ENCODE measurements around the gene PRKCA.

PRKCA gene

DNA sequence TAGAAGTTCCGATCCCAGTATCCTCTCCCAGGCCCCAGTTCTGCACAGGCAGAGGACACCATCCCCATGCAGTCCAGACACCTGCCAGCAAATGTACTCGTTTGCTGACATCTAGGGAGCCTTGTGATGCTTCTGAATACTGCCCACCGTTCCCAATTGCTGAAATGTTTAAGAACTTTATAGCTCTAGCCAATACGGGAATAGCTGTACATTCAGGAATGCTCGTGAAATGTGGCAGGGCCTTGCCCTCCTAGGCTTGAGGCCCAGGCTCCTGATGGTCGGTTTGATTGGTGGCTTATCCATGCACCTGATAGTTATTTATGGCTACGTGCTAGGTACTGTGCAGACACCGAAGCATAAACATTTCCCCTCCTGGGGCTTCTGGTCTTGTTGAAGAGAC lies 255.5 kb downstream of the PRKCA start:
- DNase-seq = no peak

DNA sequence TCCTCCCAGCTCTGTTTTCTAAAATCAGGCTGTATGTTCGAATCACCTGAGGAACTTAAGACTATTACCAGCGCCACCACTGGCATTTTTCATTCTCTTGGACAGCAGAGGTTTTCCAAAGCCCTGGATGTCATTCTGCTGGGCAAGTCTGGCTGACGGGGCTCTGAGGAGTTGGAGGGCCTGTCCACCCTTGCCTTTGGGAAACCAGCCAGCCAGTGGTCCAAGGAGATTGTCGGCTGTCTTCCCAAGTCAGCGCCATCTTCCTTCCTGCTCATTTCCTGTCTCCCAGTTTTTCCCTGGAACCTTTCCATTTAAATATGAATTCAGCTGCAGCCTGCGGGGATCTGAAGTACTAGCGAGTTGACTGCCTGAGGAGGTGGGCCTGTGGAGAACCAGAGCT lies 258.3 kb downstream of the PRKCA start:
- DNase-seq = no peak

DNA sequence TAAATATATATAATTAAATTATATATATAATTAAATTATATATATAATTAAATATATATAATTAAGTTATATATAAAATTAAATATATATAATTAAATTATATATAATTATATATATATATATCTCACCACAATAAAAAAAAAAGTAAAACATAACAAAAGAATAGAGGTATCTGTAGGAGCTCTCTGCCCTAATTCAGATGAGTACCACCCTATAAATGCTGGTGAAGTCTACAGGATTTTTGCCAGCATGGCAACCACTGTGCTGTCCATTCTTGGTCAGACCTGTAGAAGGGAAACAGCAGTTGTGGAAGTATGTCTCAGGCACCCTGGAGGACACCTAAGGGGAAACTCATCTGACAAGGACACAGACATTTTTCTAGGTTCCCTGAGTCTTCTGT lies 259.7 kb downstream of the PRKCA start:
- no peak for DNase-seq

DNA sequence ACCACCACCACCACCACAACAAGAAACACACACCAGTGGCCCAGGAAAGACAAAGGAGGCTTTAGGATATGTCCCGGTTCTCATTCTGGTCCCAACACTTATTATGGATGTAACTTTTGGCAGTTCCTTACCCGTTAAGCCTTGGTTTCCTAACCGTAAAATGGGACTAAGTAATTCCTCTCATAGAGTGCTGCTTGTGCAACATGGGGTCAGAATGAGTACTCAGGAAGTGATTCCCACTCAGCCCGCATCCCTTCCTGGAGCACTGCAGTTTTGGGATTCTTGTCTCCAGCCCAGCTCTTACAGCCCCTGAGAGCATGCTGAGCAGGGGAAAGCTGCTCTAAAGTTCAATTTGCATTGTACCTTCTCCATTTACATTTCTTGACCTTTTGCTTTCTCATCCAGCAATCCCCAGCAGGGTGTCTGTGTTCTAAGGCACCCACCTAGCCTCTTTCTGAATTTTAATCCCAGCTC lies 262.6 kb downstream of the PRKCA start:
- no peak for DNase-seq

DNA sequence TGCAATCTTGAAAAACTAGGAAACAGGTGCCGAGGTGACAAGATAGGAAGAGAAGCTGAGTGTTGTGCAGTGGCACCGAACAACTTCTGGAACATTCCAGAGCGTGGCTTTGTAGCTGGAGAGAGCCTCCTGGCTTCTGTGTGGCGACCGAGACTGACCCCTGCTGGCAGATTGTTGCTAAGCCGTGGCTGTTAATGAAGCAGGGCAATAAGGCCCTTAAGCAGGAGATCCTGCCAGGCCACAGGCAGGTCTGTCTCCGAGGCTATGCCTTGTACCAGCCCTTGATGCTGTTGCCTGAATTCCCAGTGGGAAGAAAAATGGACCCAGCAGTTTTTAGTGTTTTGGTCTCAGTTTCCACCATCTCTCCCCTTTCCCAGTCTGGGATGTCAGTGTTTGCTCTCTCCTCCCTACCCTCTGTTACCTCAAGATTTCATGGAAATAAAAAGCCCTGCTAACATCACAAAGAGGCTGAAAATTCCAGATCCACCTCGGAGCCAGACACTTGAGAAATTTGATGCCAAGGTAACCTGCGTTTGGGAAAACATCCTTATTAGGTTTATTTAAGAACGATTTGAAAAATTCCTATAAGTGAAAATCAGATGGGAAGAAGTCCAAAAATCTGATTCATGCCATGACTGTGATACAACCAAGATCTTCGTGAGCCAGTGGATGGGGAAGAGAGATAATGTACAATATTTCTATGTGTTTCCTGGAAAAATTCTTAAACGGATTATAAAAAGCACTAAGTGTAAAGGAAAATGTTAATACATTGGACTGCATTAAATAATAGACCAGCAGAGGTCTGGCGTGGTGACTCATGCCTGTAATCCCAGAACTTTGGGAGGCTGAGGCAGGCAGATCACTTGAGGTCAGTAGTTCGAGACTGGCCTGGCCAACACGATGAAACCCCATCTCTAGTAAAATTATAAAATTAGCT lies 265.1 kb downstream of the PRKCA start:
- peak; percentile 81 for DNase-seq

DNA sequence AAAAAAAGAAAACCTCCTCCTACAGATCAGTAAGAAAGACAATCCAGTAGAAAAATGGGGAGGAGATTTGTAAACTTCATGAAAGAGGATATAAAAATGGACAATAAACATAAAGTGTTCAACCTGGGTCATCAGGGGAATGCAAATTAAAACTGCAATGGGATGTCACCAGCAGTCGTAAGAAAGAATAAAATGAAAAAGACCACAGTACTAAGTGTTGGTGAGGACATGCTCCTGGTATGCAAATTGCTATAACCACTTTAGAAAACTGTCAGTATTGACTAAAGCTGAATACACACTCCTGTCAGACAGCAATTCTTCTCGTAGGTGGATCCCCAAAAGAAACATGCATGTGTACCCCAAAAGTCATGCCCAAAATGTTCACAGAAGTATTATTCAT lies 267.2 kb downstream of the PRKCA start:
- no peak for DNase-seq

DNA sequence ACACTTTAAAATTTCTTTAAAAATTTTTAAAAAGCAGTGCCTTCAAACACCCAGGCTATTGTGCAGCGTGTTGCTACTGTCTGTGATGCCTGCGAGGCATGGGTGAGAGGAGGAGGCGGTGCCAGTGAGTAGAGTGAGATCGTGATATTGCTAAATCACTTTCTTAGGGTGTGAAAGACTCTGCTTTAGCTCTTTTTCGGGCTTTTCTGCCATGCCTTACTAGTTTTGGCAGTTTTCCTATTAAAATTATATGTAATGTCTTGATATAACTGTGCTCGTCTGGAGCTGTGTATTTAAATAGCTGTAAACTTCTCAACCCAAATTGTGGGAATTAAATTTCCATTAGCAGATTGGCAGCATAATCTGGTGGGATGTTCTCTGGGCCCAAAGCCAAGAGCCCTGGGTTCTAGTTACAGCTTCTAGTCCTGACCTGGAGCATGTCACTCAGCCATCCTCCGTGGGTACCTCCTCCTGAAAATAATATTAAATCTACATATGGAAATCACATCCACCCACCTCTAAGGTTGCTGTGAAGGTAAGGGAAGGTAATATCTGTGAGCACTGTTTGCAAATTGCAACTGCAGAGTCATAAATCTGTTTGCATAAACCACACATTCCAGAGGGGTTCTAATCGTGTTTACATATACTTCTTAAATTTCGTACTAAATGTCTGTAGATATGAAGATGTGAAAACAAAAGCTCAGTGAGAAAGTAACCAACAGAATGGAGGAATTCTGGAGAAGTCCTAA lies 268.2 kb downstream of the PRKCA start:
- no peak for DNase-seq

DNA sequence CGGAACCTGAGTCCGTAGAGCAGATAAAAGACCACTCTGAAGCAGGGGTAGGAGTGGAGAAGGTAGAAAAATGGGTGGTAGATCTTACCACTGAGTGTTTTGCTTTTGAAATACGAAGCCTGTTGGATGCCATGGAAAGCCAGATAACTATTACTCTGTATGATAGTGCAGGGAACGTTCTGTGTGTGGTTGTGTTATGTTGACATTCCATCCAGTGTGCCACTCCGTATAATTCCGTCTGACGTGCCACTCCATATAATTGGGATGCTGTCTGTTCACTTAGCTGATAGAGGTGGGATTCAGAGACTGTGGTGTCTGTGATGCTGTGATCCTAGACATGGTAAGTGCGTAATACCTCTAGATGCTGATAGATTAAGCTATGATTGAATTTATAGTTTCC lies 269.3 kb downstream of the PRKCA start:
- no peak for DNase-seq

DNA sequence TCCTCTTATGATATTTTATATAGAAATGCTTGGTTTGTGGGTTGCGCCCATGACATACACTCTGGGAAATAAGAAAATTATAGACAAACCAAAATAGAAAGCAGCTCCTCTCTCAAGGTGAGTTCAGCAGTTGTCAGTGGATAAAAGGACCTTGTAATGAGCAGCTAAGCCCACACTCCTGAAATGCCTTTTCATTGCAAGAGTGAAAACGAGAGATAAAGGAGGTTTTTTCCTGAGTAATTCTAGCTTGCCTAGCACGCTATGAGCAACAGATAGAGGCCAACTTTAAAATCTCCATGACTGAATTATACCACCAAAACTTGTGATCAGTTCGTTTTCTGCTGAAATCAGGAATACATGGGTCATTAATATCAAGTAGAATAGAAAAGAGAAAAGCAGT lies 270.7 kb downstream of the PRKCA start:
- no peak for DNase-seq

DNA sequence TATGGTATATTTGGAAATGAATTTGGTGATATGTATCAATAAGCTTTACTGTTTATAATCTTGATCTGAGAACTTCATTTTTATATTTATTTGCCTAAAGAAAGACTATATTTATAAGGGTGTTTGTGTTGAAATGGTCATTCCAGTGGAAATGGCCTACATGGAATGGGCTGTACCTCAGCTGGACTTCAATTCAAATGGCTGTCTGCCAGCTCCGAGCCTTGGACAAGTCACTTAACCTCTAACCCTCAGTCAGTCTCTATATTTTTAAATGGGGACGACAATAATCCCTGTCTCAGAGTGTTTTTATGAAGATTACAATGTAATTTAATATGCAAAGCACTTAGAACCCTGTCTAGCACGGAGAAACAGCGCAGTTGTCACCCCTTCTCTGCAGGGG lies 271.7 kb downstream of the PRKCA start:
- DNase-seq = no peak

DNA sequence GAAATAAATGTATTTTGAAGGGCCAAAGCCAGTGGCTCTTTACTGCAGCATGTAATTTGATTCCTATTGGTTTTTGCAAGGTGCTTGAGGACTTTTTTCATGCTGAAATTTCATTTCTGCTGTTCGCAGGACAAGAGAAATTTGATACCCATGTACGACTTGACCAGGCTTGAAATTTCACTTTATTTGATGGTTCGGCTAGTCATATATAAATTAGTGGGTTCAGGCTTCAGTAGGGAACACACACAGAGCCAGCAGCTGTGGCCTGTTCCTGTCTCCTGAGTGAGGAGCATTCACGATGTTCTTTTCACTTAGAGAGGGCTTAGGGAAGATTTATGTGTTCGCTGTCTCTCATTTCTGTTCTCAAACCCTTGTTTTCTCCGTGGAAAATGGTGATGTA lies 274.1 kb downstream of the PRKCA start:
- DNase-seq = no peak

DNA sequence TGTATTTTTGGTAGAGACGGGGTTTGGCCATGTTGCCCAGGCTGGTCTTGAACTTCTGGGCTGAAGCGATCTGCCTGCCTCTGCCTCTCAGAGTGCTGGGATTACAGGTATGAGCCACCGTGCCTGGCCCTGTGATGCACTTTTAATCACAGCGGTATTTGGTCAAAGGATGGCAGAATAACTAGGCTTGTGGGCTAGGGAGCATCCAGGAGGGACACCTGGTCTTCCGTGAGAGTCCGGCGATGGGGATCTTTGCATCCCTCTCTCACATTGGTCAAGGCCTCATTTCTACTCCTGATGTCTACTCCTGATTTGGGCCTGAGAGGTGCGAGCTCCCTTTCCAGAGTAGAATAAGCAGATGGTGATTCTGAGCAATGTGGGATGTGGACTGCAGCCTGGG lies 274.6 kb downstream of the PRKCA start:
- no peak for DNase-seq

DNA sequence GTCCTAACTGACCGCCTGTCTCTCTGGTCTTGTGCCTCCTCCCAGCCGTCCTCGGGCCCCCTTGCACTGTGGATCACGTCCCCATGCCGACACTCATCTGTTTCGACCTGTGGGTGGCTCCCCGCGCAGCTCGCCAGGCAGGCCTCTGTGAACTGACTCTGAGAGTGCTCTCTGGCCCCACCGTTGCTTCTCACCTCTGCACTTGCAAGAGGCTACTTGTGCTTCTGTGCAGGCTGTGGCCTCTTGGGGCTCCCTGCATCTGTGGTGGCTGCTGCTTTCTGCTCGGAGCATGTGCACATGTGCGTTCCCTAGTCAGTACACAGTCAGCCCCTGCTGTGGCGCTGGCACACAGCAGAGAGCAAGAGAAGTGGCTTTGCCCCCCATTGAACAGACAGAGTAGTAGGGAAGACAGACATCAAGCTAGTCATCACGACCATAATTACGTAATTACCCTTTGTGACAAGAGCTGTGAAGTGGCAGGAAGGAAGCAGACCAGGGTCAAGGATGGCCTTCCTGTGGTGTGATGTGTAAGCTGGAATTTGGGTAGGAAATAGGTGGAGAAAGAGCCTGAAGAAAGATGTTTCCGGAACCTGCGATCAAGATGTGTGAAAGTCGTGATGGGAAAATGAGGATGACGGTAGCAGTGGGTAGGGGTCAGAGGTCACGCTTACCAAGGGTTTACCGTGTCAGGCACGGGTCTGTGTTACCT lies 276.5 kb downstream of the PRKCA start:
- peak; percentile 4 for DNase-seq

DNA sequence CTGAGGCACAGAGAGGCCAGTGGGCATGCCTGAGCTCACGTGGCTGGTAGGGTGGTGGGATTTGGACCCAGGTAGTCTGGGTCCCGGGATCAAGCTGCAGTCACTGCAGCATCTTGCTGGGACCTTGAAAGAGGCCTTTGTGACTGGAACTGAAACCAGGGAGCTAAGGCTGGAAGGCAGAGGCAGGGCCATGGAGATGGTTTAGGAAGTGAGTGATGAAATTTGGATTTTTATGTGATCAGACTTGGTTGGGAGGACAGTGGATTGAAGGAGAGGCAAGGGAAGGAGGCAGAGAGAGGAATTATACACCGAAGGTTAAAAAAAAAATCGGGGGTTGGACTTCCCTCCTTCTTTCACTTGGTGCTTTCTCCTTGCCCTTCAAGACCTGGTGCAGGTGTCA lies 277.1 kb downstream of the PRKCA start:
- DNase-seq = no peak

DNA sequence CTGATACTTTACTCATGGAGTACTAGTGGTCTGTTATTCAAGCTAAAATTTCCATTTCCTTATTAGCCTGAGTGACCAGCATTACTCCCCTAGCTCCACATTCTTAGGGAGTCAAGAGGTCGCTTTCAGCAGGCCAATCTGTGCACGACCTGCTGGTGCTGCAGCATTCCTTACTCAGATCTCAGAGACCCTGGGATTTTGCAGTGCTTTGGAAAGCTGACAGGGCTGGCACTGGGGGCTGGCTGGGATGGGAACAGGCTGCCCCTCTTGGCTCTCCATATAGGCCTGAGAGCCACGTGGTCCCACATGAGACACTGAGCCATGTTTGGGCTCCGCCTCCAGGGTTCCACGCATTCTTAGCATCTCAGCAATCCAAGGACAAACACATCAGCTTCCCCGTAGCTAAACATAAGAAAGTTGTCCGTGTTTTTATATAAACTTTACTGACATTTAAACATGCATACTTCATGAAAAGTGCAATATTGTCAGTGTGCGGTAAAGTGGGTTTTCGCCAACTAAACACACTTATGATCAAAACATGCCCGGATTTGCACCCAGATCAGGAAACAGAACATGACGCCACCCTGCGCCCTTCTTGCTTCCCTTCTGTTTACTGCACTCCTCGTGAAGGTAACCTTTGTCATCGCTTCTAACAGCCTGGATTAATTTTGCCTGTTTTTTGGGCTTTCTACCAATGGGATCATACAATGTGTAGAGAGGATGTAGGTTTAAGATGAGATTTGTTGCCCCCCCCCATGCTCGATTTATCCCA lies 278.0 kb downstream of the PRKCA start:
- no peak for DNase-seq

DNA sequence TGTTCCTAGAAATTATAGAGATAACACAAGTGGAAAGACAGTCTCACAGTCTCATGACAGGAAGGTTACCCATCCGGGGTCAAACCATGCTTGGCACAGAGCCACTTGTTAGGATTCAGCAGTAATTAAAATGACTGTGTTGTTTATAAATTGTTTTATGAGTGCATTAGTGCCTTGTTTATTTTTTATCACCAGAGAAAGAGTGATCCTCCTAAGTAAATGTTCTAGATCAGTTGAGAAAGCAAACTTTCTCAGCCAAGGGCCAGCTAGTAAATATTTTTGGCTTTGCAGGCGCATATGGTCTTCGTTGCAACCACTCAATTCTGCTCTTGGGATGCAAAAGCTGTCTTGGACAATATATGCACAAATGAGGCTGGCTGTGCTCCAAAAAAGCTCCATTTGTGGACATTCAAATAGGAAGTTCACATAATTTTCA lies 278.6 kb downstream of the PRKCA start:
- no peak for DNase-seq

DNA sequence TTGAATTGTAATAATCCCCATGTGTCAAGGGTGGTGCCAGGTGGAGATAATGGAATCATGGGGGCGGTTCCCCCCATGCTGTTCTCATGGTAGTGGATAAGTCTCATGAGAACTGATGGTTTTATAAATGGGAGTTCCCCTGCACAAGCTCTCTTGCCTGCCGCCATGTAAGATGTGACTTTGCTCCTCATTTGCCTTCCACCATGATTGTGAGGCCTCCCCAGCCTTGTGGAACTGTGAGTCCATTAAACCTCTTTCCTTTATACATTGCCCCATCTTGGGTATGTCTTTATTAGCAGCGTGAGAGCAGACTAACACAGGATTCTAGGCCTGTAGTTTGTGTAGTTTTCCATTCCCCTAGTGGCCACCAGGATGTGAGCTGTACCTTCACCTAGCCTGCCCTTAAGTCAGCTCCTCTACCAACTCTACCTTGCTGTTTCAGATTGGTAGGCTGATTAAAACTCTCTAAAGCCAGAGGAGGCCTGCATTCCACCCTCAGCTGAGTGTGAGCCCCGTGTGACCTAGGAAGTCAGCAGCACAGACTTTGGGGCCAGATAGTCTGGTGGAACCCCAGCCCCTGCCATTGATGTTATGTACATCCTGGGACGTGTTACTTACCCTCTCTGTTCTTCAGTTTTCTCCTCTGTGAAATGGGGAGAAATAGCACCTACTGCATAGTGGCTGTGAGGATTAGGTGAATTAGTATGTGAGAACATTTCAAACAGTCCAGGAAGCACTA lies 280.1 kb downstream of the PRKCA start:
- DNase-seq = no peak

DNA sequence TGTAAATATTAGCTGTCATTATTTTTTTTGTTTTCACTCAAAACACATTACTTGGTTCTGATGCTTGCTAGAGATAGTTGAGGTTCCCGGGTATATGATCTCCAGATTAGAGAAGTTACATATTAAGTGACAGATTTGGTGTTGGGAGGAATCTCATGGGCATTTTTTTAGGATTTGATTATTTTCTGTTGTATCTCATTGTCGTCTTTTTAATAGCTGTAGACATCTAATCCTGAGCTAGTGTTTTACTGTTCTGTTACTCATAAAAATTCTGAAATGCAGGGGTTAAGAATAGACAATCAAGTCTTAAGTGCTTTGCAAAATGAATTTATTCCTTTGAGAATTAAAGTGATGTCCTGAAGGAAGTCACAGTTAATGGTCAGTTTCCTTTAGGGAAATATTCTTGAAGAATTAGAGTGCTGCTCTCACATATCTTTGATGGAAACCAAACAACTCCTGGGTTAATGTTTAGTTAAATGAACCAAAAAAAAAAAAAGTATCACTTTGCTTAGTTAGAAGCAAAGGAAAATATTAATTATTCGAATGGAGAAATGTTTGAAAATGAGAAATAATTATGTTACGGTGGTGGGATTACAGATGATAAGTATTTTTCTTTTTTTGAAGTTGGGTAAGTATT lies 280.8 kb downstream of the PRKCA start:
- no peak for DNase-seq

DNA sequence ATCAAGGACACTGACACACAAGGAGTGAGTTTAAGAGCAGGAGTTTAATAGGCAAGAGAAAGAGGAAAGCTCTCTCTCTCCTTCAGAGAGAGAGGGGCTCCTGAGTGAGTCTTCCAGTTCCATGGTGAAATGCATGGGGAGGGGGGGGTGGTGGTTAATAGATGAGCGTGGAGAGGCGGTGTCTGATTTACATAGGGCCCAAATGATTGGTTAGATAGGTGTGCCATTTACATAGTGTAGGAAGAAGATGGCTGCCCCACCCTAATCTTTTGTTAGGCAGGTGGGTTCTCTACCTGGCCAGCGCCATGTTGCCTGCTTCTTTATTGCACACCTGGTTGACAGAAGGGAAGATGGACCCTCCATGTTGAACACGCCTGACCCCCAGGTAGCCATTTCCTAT lies 282.5 kb downstream of the PRKCA start:
- DNase-seq = no peak

DNA sequence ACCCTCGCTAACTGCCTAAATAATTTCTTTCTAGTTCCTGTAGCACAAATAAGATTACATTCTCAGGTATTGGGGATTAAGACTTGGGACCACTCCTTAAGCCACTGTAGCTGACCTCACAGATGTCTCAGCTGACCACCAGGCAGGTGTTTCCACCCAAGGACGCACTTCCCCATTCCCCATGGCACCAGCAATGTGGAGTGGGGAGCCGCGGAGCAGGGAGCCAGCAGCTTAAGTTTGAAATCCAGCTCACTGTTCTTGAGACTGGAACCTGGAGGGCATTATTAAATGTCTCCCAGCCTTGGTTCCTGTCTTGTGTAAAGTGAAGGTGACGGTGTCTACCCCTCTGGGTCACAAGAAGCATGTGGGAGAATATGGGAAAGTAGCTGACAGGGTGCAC lies 283.1 kb downstream of the PRKCA start:
- DNase-seq = no peak

DNA sequence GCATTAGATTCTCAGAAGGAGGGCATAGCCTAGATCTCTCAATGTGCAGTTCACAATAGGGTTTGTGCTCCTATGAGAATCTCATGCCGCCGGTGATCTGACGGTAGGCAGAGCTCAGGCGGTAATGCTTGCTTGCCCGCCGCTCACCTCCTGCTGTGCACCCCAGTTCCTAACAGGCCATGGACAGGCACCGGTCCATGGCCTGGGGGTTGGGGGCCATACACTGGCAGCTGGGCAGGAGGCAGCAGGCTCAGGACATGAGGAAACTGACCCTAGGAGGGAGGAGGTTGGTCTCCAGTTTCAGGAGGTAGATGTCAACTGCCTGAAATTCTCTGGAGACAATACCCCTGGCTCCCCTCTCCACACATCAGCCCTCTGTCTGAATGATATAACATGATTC lies 287.5 kb downstream of the PRKCA start:
- no peak for DNase-seq
